ENCODE measurements around the gene SDSL.

DNA sequence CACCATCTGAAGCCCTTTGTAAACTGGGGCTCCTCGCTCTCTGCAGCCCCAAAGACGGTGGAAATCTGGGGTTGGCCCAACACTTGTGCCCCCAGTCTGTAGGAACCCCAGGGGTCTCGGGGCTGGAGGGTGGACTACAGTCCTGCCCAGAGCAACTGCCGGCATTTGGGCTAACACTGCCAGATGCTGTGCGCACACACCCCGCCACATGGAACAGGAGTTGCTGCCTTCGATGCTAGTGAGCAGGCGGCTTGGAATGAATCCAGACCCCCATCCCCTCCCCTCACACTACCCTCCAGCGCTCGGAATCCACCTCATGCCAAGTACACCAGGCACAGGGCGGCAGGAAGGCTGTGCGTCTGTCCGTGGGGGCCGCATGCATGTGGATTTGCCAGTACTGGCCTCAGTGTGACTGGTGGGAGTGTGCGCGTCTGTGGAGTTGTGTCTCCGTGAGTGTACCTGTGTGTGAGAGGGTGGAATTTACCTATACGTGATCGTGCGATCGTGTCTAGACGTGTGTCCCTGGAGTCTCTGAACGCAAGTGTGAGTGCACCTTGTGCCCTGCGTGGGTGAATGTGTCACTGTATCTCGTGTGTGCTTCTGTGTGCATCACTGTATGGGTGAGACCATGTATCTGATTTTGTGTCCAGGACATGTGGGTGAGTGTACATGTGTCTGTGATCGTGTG lies 44.4 kb downstream of the SDSL start:
- TF ChIP-seq SP1 (IDR thresholded peaks at IDR 0.05) (no peak), SUZ12 (IDR thresholded peaks at IDR 0.05) (no peak), FOXM1 (IDR thresholded peaks at IDR 0.05; ENCODE audit: borderline replicate concordance) (no peak), CTBP1 (IDR thresholded peaks at IDR 0.05; ENCODE audit: borderline replicate concordance) (no peak), ARNT (IDR thresholded peaks at IDR 0.05) (no peak), HDGF (IDR thresholded peaks at IDR 0.05; ENCODE audit: borderline replicate concordance) (no peak), ELF4 (IDR thresholded peaks at IDR 0.05) (no peak), BHLHE40 (IDR thresholded peaks at IDR 0.05; ENCODE audit: borderline replicate concordance) (no peak), FOXA1 (IDR thresholded peaks at IDR 0.05) (no peak), LEF1 (IDR thresholded peaks at IDR 0.05; ENCODE audit: borderline replicate concordance) (no peak), NFRKB (IDR thresholded peaks at IDR 0.05) (no peak), ZNF384 (IDR thresholded peaks at IDR 0.05) (no peak), TARDBP (IDR thresholded peaks at IDR 0.05) (no peak)
- TF ChIP-seq, protein P1, sequence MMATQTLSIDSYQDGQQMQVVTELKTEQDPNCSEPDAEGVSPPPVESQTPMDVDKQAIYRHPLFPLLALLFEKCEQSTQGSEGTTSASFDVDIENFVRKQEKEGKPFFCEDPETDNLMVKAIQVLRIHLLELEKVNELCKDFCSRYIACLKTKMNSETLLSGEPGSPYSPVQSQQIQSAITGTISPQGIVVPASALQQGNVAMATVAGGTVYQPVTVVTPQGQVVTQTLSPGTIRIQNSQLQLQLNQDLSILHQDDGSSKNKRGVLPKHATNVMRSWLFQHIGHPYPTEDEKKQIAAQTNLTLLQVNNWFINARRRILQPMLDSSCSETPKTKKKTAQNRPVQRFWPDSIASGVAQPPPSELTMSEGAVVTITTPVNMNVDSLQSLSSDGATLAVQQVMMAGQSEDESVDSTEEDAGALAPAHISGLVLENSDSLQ (IDR thresholded peaks at IDR 0.05) = no peak

All from HEK293T (cell line).